ENCODE results near the gene RABAC1.

Gene RABAC1

GRCh38 chr19:41919948-41920712 is 39.0 kb downstream of the RABAC1 start:
- TF ChIP-seq REST (IDR thresholded peaks at IDR 0.05; ENCODE audit: insufficient replicate concordance, low read depth) (no peak), POLR2AphosphoS5 (IDR thresholded peaks at IDR 0.05; ENCODE audit: low read depth) (no peak), CTCF (IDR thresholded peaks at IDR 0.05; ENCODE audit: insufficient read depth, low read length) (no peak), SPI1 (IDR thresholded peaks at IDR 0.05; ENCODE audit: borderline replicate concordance, low read depth) (no peak), GABPA (IDR thresholded peaks at IDR 0.05; ENCODE audit: low read depth) (no peak)
- H3K27me3 ChIP-seq (ENCODE audit: insufficient read depth, poor library complexity, severe bottlenecking), result peaks cover 43% of the 10 kb centered on the region
- H3K27ac ChIP-seq (replicated peaks), result no peak overlapping the region

GRCh38 chr19:41918653-41919244 is 40.4 kb downstream of the RABAC1 start:
- Histone ChIP-seq H3K27me3 (ENCODE audit: insufficient read depth, poor library complexity, severe bottlenecking) (peaks cover 50% of the 10 kb centered on the region), H3K4me3 (replicated peaks; ENCODE audit: insufficient read depth, low read length) (no peak overlapping the region), H3K27ac (replicated peaks) (no peak overlapping the region)
- no peak for TF ChIP-seq GABPA (IDR thresholded peaks at IDR 0.05; ENCODE audit: low read depth)
- TF ChIP-seq REST (IDR thresholded peaks at IDR 0.05; ENCODE audit: insufficient replicate concordance, low read depth), result no peak
- no peak for TF ChIP-seq POLR2AphosphoS5 (IDR thresholded peaks at IDR 0.05; ENCODE audit: low read depth)
- no peak for TF ChIP-seq SPI1 (IDR thresholded peaks at IDR 0.05; ENCODE audit: borderline replicate concordance, low read depth)
- no peak for TF ChIP-seq CTCF (IDR thresholded peaks at IDR 0.05; ENCODE audit: insufficient read depth, low read length)
- no peak for DNase-seq (ENCODE audit: low read depth in 1 of 2, low spot score in 1 of 2)

More at GRCh38 chr19:41919948-41920712, 39.0 kb downstream of the RABAC1 start:
- DNase-seq (ENCODE audit: low read depth in 1 of 2, low spot score in 1 of 2), result no peak
- H3K4me3 ChIP-seq (replicated peaks; ENCODE audit: insufficient read depth, low read length), result no peak overlapping the region

GRCh38 chr19:41918095-41918494 is 41.0 kb downstream of the RABAC1 start:
- Histone ChIP-seq H3K27me3 (ENCODE audit: insufficient read depth, poor library complexity, severe bottlenecking) (peaks cover 55% of the 10 kb centered on the region), H3K4me3 (replicated peaks; ENCODE audit: insufficient read depth, low read length) (no peak overlapping the region), H3K27ac (replicated peaks) (no peak overlapping the region)
- no peak for DNase-seq (ENCODE audit: low read depth in 1 of 2, low spot score in 1 of 2)
- TF ChIP-seq REST (IDR thresholded peaks at IDR 0.05; ENCODE audit: insufficient replicate concordance, low read depth), result no peak
- no peak for TF ChIP-seq GABPA (IDR thresholded peaks at IDR 0.05; ENCODE audit: low read depth)
- no peak for TF ChIP-seq POLR2AphosphoS5 (IDR thresholded peaks at IDR 0.05; ENCODE audit: low read depth)

Data from HL-60 (cell line).